A673 (cell line): Measurements from ENCODE around the gene NT5M. TPM values are rescaled to one million over a fixed set of nuclear protein-coding genes. Genes with fewer than 3 reads are reported as not detected.

Experiments used
- BruUV-seq: library from RNA; stranded (reverse); fragments of 400-500 nt; replicated peaks from 2 replicates; lab custom pipeline; 2021; lab: Mats Ljungman, UMichigan
- CTCF ChIA-PET: fragments of 300-600 bp; sonication (Branson Sonifier 250); formaldehyde crosslinking; loops from one replicate; lab custom pipeline; 2022; ENCODE audit warnings: antibody characterized with exemption; lab: Charles Lee
- POLR2A ChIA-PET: fragments of 300-600 bp; sonication (Branson Sonifier 250); formaldehyde crosslinking; loops from one replicate; lab custom pipeline; 2022; ENCODE audit warnings: antibody characterized with exemption; ENCODE audit not compliant: low non-redundant PET; lab: Charles Lee
- DNase-seq: peaks from one replicate; pipeline ENCODE4 v3.0.0-alpha.2; 2015; ENCODE audit warnings: low spot score
- H3K27ac ChIP-seq: fragments of 200-600 bp; sonication (generic); 2 replicates; pipeline ENCODE4 v1.5.1; 2016; ENCODE audit warnings: mixed run types, low read depth, mild to moderate bottlenecking, mixed read lengths, antibody characterized with exemption, low read length; ENCODE audit not compliant: poor library complexity, severe bottlenecking
- H3K27me3 ChIP-seq: fragments of 200-600 bp; sonication (generic); replicated peaks from 2 replicates; pipeline ENCODE4 v1.6.1; 2017; ENCODE audit warnings: mixed run types, low read depth, mild to moderate bottlenecking, mixed read lengths, antibody characterized with exemption, low read length; ENCODE audit not compliant: insufficient read depth, poor library complexity
- H3K36me3 ChIP-seq: fragments of 200-600 bp; sonication (generic); 2 replicates; pipeline ENCODE4 v1.6.1; 2016; ENCODE audit warnings: mixed run types, mild to moderate bottlenecking, mixed read lengths, antibody characterized with exemption, low read length; ENCODE audit not compliant: insufficient read depth, poor library complexity, severe bottlenecking
- H3K4me1 ChIP-seq: fragments of 200-600 bp; sonication (generic); 2 replicates; pipeline ENCODE4 v1.6.1; 2017; ENCODE audit warnings: mixed run types, mild to moderate bottlenecking, mixed read lengths, antibody characterized with exemption, low read length; ENCODE audit not compliant: insufficient read depth, poor library complexity, severe bottlenecking
- H3K4me3 ChIP-seq: fragments of 200-600 bp; sonication (generic); 2 replicates; pipeline ENCODE4 v1.5.1; 2016; ENCODE audit warnings: low read depth, mixed run types, mild to moderate bottlenecking, mixed read lengths, low read length; ENCODE audit not compliant: poor library complexity, severe bottlenecking
- H3K9me3 ChIP-seq: fragments of 200-600 bp; sonication (generic); 2 replicates; pipeline ENCODE4 v1.6.1; 2016; ENCODE audit warnings: mixed run types, low read depth, mild to moderate bottlenecking, mixed read lengths, antibody characterized with exemption, low read length; ENCODE audit not compliant: poor library complexity, severe bottlenecking
- CTCF ChIP-seq: fragments of 300-800, 200-600 bp; sonication (generic); conservative IDR thresholded peaks from 2 replicates; pipeline ENCODE4 v1.5.1; 2017; ENCODE audit warnings: low read depth, mild to moderate bottlenecking, antibody characterized with exemption, low read length, moderate library complexity, mixed read lengths
- EZH2 ChIP-seq: fragments of 200-600 bp; sonication (generic); IDR thresholded peaks from 2 replicates; pipeline ENCODE4 v1.6.1; 2017; ENCODE audit warnings: borderline replicate concordance, low read depth, mild to moderate bottlenecking, mixed read lengths, antibody characterized with exemption, low read length; ENCODE audit not compliant: poor library complexity, severe bottlenecking
- intact Hi-C: fragments of 100-400 bp; cut with micrococcal nuclease; formaldehyde crosslinking; loops from one replicate; pipeline ENCODE4 v1.10.0; 2022; ENCODE audit not compliant: unreplicated experiment
- total RNA-seq: library from RNA; stranded (reverse); gene quantifications from 2 replicates; pipeline ENCODE4 v1.2.3, GENCODE V29; 2021

The NT5M gene
- total RNA-seq, 1 experiment from 2014 or later = 2.6 TPM

GRCh38 chr17:17359271-17359670, 56.1 kb downstream of the NT5M start:
- Histone ChIP-seq H3K4me3 (no peak overlapping the region), H3K9me3 (peaks cover 7% of the 10 kb centered on the region), H3K4me1 (no peaks in the 10 kb centered on the region), H3K27ac (no peak overlapping the region), H3K27me3 (no peaks in the 10 kb centered on the region), H3K36me3 (no peaks in the 10 kb centered on the region)
- ChIA-PET POLR2A (no interaction called here), CTCF (no interaction called here)
- no TSS peak for BruUV-seq
- intact Hi-C loops = loop anchor here (5.0 to 10.0 kb wide), 2 partner anchors 556 to 678 kb away; partner anchors contain the start of genes ATPAF2 and GID4
- no peak for DNase-seq
- TF ChIP-seq CTCF (no peak), EZH2 (no peak)

GRCh38 chr17:17360087-17360730, 57.0 kb downstream of the NT5M start:
- intact Hi-C loops = no loop called here
- ChIA-PET CTCF (no interaction called here), POLR2A (interaction anchor here (0.7 kb wide), 1 partner anchor 774 kb away, joined by 3 read pairs; no protein-coding TSS in a partner anchor)
- H3K36me3 ChIP-seq = no peaks in the 10 kb centered on the region
- no peak overlapping the region for H3K4me3 ChIP-seq
- no peak for TF ChIP-seq CTCF
- no peak for TF ChIP-seq EZH2
- no peaks in the 10 kb centered on the region for H3K27me3 ChIP-seq
- DNase-seq = no peak
- BruUV-seq = no TSS peak
- peaks cover 7% of the 10 kb centered on the region for H3K9me3 ChIP-seq
- no peak overlapping the region for H3K27ac ChIP-seq
- H3K4me1 ChIP-seq = no peaks in the 10 kb centered on the region

GRCh38 chr17:17361543-17361866, 58.3 kb downstream of the NT5M start:
- no peak overlapping the region for H3K4me3 ChIP-seq
- no TSS peak for BruUV-seq
- no peak for DNase-seq
- no peaks in the 10 kb centered on the region for H3K4me1 ChIP-seq
- peaks cover 7% of the 10 kb centered on the region for H3K9me3 ChIP-seq
- no peak for TF ChIP-seq EZH2
- TF ChIP-seq CTCF = no peak
- no peaks in the 10 kb centered on the region for H3K36me3 ChIP-seq
- H3K27me3 ChIP-seq = no peaks in the 10 kb centered on the region
- no peak overlapping the region for H3K27ac ChIP-seq
- intact Hi-C loops = no loop called here
- ChIA-PET CTCF (no interaction called here), POLR2A (no interaction called here)
